HepG2 (cell line): ENCODE measurements around the gene TBL2. TPM values are rescaled to one million over a fixed set of nuclear protein-coding genes. Genes with fewer than 3 reads are reported as not detected.

Source experiments
- CENPT ChIP-seq: sonication (generic); formaldehyde crosslinking; IDR thresholded peaks from 2 replicates; pipeline ENCODE4 v1.8.0; 2022; ENCODE audit warnings: low read depth, mild to moderate bottlenecking, moderate library complexity, missing genetic modification reagents
- GLI4 ChIP-seq: sonication (generic); formaldehyde crosslinking; IDR thresholded peaks from 2 replicates; pipeline ENCODE4 v1.5.1; 2020; ENCODE audit warnings: missing genetic modification reagents, mild to moderate bottlenecking, moderate library complexity, borderline replicate concordance
- KDM5B ChIP-seq: sonication (generic); formaldehyde crosslinking; IDR thresholded peaks from 2 replicates; pipeline ENCODE4 v1.4.0; 2020; ENCODE audit warnings: missing genetic modification reagents, mild to moderate bottlenecking, borderline replicate concordance
- KLF13 ChIP-seq: sonication (generic); formaldehyde crosslinking; IDR thresholded peaks from 2 replicates; pipeline ENCODE4 v1.4.0; 2020; ENCODE audit warnings: mild to moderate bottlenecking, missing genetic modification reagents
- MED1 ChIP-seq: sonication (generic); formaldehyde crosslinking; IDR thresholded peaks from 2 replicates; pipeline ENCODE4 v1.4.0; 2020; ENCODE audit warnings: missing genetic modification reagents
- PAX8 ChIP-seq: sonication (generic); formaldehyde crosslinking; IDR thresholded peaks from 2 replicates; pipeline ENCODE4 v1.8.0; 2022; ENCODE audit warnings: mild to moderate bottlenecking, missing genetic modification reagents, borderline replicate concordance
- PHF8 ChIP-seq: sonication (generic); formaldehyde crosslinking; IDR thresholded peaks from 2 replicates; pipeline ENCODE4 v1.5.0; 2020; ENCODE audit warnings: missing genetic modification reagents
- POLR2AphosphoS2 ChIP-seq: IDR thresholded peaks from 2 replicates; pipeline ENCODE4 v1.6.1; 2011; ENCODE audit warnings: low read depth, low read length, improper control_type of control experiment
- SP5 ChIP-seq: IDR thresholded peaks from 2 replicates; pipeline ENCODE4 v1.6.1; 2016; ENCODE audit warnings: low read depth, borderline replicate concordance
- SRSF9 ChIP-seq: fragments of 200-400 bp; formaldehyde crosslinking; IDR thresholded peaks from 2 replicates; pipeline ENCODE4 v1.6.1; 2018; ENCODE audit warnings: borderline replicate concordance, mild to moderate bottlenecking, low read depth, low read length; ENCODE audit not compliant: insufficient read depth, poor library complexity, severe bottlenecking
- ZBTB42 ChIP-seq: sonication (generic); formaldehyde crosslinking; IDR thresholded peaks from 2 replicates; pipeline ENCODE4 v1.5.0; 2020; ENCODE audit warnings: mild to moderate bottlenecking, missing genetic modification reagents
- ZBTB7A ChIP-seq: sonication (generic); formaldehyde crosslinking; IDR thresholded peaks from 2 replicates; pipeline ENCODE4 v1.8.0; 2022; ENCODE audit warnings: mild to moderate bottlenecking, missing genetic modification reagents
- ZFP1 ChIP-seq: IDR thresholded peaks from 2 replicates; pipeline ENCODE4 v1.6.1; 2016
- ZNF335 ChIP-seq: sonication (generic); formaldehyde crosslinking; IDR thresholded peaks from 2 replicates; pipeline ENCODE4 v1.4.0; 2020; ENCODE audit warnings: missing genetic modification reagents
- polyA plus RNA-seq, 8 experiments: library from polyadenylated mRNA; depleted of rRNA in 3 of 8; stranded (reverse) in 7 of 8; unstranded in 1 of 8; fragments of >200 nt; fragmentation: Illumina TruSeq in 4 of 8; extraction: Trizol in 4 of 8; gene quantifications; 2 replicates each; pipeline versions ENCODE4 v1.2.1 to v1.2.3, GENCODE V29; 2011 to 2016; ENCODE audit warnings: low read depth in 4 of 8, missing spikeins in 1 of 8, mixed read lengths in 1 of 8; ENCODE audit not compliant: insufficient read depth in 1 of 8
- total RNA-seq, 5 experiments: library from RNA; depleted of rRNA; stranded (reverse); fragments of >200 nt; fragmentation: Illumina TruSeq; extraction: Trizol; gene quantifications; 2 replicates each; pipeline ENCODE4 v1.2.3, GENCODE V29; 2016; ENCODE audit warnings: low read depth in 1 of 5
- TF ChIP-seq, protein P1 (sequence below): sonication (generic); formaldehyde crosslinking; IDR thresholded peaks from 2 replicates; pipeline ENCODE4 v1.5.0; 2020; ENCODE audit warnings: missing genetic modification reagents, mild to moderate bottlenecking, borderline replicate concordance
- TF ChIP-seq, protein P2 (sequence below): sonication (generic); formaldehyde crosslinking; IDR thresholded peaks from 2 replicates; pipeline ENCODE4 v1.5.0; 2020; ENCODE audit warnings: missing genetic modification reagents
- TF ChIP-seq, protein P3 (sequence below): sonication (generic); formaldehyde crosslinking; IDR thresholded peaks from one replicate; pipeline ENCODE4 v1.5.1; 2020; ENCODE audit warnings: mild to moderate bottlenecking, missing genetic modification reagents; ENCODE audit errors: not compliant biosample characterization

Gene TBL2
- total and polyA plus RNA-seq, 2 of the 13 experiments (the other 11 are each of a cell fraction or from before 2014, with no cell fraction given), result 43.4 to 47.2 TPM

DNA sequence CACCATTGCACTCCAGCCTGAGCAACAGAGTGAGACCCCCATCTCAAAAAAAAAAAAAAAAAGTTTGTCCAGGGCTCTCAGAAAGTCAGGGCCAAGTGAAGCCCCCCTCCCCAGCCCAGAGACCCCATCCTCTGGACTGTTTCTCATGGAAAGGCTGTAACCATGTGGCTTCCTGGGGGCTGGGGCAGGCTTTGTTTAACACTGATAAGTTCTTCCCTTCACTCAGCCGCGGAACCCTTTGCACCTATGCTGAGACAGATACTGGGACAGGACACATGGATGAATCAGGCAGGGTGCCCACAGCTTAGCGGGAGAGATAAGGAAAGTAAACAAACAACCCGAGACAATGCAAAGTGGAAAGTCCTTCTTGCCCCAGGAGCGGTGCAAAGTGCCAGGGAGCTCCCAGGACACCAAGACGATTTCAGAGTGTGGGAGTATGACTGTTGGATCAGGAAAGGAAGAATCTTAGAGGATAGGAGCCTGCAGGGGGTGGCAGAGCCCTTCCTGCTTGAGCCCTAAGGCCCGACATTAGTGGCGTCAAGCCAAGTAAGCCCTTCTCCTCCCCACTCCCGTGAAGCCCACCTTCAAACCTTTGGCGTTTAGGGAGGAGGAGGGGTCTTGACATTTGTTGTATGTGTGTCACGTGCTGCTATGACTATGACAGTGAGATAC, 34.4 kb upstream of the TBL2 start (continued):
- TF ChIP-seq GLI4 (CRISPR knock-in tag) (no peak), ZNF335 (CRISPR knock-in tag) (peak; percentile 75; the same call in 1 of the 2 replicates), ZBTB7A (CRISPR knock-in tag) (peak; percentile 61; the same call in 1 of the 2 replicates), SRSF9 (no peak), CENPT (CRISPR knock-in tag) (no peak), ZBTB42 (no peak), KLF13 (CRISPR knock-in tag) (no peak), KDM5B (CRISPR knock-in tag) (peak; percentile 57; the same call in 1 of the 2 replicates), PAX8 (CRISPR knock-in tag) (no peak), POLR2AphosphoS2 (peak; percentile 60; the same call in 1 of the 2 replicates), MED1 (CRISPR knock-in tag) (peak; percentile 93), SP5 (peak; percentile 82), PHF8 (CRISPR knock-in tag) (0 out of 2 replicates have a peak, but pooled peaks have one; percentile 13), ZFP1 (CRISPR knock-in tag) (peak; percentile 69; the same call in 1 of the 2 replicates)
- TF ChIP-seq, protein P1, sequence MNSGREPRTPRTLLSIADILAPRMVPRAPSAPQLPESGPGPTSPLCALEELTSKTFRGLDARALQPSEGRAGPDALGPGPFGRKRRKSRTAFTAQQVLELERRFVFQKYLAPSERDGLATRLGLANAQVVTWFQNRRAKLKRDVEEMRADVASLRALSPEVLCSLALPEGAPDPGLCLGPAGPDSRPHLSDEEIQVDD, result no peak
- TF ChIP-seq, protein P2, sequence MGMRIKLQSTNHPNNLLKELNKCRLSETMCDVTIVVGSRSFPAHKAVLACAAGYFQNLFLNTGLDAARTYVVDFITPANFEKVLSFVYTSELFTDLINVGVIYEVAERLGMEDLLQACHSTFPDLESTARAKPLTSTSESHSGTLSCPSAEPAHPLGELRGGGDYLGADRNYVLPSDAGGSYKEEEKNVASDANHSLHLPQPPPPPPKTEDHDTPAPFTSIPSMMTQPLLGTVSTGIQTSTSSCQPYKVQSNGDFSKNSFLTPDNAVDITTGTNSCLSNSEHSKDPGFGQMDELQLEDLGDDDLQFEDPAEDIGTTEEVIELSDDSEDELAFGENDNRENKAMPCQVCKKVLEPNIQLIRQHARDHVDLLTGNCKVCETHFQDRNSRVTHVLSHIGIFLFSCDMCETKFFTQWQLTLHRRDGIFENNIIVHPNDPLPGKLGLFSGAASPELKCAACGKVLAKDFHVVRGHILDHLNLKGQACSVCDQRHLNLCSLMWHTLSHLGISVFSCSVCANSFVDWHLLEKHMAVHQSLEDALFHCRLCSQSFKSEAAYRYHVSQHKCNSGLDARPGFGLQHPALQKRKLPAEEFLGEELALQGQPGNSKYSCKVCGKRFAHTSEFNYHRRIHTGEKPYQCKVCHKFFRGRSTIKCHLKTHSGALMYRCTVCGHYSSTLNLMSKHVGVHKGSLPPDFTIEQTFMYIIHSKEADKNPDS, result no peak
- TF ChIP-seq, protein P3, sequence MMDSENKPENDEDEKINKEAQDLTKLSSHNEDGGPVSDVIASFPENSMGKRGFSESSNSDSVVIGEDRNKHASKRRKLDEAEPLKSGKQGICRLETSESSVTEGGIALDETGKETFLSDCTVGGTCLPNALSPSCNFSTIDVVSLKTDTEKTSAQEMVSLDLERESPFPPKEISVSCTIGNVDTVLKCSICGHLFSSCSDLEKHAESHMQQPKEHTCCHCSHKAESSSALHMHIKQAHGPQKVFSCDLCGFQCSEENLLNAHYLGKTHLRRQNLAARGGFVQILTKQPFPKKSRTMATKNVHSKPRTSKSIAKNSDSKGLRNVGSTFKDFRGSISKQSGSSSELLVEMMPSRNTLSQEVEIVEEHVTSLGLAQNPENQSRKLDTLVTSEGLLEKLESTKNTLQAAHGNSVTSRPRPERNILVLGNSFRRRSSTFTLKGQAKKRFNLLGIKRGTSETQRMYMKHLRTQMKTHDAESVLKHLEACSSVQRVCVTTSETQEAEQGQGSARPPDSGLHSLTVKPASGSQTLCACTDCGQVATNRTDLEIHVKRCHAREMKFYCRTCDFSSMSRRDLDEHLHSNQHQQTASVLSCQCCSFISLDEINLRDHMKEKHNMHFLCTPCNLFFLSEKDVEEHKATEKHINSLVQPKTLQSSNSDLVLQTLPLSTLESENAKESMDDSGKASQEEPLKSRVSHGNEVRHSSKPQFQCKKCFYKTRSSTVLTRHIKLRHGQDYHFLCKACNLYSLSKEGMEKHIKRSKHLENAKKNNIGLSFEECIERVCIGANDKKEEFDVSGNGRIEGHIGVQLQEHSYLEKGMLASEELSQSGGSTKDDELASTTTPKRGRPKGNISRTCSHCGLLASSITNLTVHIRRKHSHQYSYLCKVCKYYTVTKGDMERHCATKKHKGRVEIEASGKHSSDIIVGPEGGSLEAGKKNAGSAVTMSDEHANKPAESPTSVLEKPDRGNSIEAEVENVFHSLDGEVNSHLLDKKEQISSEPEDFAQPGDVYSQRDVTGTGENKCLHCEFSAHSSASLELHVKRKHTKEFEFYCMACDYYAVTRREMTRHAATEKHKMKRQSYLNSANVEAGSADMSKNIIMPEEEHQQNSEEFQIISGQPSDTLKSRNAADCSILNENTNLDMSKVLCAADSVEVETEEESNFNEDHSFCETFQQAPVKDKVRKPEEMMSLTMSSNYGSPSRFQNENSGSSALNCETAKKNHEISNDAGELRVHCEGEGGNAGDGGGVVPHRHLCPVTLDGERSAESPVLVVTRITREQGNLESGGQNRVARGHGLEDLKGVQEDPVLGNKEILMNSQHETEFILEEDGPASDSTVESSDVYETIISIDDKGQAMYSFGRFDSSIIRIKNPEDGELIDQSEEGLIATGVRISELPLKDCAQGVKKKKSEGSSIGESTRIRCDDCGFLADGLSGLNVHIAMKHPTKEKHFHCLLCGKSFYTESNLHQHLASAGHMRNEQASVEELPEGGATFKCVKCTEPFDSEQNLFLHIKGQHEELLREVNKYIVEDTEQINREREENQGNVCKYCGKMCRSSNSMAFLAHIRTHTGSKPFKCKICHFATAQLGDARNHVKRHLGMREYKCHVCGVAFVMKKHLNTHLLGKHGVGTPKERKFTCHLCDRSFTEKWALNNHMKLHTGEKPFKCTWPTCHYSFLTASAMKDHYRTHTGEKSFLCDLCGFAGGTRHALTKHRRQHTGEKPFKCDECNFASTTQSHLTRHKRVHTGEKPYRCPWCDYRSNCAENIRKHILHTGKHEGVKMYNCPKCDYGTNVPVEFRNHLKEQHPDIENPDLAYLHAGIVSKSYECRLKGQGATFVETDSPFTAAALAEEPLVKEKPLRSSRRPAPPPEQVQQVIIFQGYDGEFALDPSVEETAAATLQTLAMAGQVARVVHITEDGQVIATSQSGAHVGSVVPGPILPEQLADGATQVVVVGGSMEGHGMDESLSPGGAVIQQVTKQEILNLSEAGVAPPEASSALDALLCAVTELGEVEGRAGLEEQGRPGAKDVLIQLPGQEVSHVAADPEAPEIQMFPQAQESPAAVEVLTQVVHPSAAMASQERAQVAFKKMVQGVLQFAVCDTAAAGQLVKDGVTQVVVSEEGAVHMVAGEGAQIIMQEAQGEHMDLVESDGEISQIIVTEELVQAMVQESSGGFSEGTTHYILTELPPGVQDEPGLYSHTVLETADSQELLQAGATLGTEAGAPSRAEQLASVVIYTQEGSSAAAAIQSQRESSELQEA (CRISPR knock-in tag), result no peak
